HG03095 (cell line): ENCODE data around the gene PDIA2.
"Not testable (repeated sequence)": the region's sequence is repeated elsewhere in the genome, so short reads cannot be mapped to it uniquely, and the experiment has no call there.

Experiments
- ATAC-seq: cut with Tn5 transposase; IDR thresholded peaks from one replicate; pipeline ENCODE4 v1.9.1; 2021; ENCODE audit warnings: moderate library complexity; ENCODE audit not compliant: unreplicated experiment

The PDIA2 gene

DNA sequence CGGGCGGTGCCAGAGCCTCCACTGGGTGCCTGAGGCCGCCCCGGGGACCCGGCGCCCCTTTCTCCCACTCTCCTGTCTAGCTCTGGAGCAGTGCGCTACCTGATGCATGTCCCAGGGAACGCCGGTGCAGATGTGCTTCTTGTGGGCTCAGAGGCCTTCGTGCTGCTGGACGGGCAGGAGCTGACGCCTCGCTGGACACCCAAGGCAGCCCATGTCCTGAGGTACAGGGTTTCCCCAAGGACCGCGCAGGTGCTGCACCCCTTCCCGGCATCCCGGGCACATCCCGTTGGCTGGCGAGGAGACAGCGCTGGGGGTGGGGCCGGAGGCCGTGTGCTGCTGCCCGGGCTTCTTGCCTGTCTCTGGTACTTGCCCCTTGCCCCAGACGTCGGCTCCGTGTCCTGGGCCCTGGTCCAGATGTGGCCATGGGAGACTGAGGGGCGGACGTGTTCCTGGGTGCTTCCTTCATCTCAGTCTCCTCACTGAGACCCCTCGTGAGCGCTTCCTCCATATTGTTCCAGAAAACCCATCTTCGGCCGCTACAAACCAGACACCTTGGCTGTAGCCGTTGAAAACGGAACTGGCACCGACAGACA is 19.7 kb upstream of the PDIA2 start:
- ATAC-seq = no peak

DNA sequence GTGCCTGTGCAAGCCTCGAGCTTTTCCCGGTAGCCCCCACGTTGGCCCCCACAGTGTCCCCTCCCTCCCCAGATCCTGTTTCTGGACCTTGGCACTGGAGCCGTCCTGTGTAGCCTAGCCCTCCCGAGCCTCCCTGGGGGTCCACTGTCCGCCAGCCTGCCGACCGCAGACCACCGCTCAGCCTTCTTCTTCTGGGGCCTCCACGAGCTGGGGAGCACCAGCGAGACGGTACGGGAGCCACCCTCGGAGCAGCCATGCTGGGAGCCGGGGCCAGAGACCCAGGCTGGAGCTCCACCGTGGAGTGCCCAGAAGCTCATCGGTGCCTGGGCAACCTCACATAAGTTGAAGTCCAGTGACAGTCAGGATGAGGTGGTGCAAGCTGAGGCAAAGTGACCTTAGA is 19.0 kb upstream of the PDIA2 start:
- no peak for ATAC-seq

DNA sequence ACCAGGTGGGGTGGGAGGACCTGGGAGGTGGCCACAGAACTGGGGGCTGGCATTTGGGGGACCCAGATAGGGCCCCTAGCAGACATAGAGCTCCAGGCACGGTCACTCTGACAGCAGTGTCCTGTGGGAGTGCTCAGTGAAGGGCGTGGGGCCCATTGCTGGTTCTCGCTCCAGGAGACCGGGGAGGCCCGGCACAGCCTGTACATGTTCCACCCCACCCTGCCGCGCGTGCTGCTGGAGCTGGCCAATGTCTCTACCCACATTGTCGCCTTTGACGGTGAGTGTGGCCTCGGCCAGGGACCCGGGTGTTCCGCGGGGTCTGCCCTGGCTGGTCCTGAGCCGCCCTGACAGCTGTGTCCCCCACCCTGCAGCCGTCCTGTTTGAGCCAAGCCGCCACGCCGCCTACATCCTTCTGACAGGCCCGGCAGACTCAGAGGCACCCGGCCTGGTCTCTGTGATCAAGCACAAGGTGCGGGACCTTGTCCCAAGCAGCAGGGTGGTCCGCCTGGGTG is 18.5 kb upstream of the PDIA2 start:
- ATAC-seq = no peak

DNA sequence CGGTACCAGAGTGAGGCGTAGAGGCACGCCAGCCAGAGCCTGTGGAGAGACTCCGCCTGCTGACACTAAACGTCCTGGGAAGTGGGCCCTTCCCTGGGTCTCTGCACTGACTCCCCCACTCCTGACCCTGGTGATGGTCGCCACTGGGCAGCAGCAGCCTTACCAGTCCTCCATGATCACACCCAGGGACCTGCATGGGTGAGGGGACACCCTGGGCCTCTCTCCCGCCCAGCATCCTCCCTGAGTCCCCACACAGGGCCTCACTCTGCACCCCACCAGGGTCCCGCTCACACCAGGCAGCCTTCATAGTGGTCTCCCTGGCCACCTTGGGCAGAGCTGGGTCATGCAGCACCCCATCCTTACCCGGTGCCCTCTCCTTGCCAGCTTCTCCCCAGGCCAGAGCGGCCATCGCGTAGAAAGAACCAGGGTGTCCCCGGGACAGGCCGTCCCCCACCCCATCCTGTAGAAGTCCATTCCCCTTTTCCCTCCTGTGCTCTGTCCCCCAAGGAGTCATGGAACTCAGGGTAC is 17.9 kb upstream of the PDIA2 start:
- ATAC-seq = no peak

DNA sequence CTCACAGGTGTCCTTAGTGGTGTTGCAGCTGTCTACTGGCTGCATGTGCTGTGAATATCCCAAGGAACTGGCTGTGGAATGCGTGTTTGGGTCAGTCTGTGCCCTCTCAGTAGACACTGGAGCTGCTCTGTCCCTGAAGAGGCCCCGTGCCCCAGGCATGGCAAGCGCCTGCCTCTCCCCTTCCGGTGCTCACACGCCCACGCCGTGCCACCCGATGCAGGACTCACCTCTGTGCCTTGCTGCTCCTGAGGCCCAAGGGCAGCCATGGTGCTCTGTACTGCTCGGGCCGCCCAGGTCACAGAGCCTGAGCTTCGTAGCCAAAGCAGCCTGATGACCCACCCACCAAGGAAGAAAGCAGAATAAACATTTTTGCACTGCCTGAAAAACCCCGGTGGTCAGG is 17.3 kb upstream of the PDIA2 start:
- ATAC-seq = no peak

DNA sequence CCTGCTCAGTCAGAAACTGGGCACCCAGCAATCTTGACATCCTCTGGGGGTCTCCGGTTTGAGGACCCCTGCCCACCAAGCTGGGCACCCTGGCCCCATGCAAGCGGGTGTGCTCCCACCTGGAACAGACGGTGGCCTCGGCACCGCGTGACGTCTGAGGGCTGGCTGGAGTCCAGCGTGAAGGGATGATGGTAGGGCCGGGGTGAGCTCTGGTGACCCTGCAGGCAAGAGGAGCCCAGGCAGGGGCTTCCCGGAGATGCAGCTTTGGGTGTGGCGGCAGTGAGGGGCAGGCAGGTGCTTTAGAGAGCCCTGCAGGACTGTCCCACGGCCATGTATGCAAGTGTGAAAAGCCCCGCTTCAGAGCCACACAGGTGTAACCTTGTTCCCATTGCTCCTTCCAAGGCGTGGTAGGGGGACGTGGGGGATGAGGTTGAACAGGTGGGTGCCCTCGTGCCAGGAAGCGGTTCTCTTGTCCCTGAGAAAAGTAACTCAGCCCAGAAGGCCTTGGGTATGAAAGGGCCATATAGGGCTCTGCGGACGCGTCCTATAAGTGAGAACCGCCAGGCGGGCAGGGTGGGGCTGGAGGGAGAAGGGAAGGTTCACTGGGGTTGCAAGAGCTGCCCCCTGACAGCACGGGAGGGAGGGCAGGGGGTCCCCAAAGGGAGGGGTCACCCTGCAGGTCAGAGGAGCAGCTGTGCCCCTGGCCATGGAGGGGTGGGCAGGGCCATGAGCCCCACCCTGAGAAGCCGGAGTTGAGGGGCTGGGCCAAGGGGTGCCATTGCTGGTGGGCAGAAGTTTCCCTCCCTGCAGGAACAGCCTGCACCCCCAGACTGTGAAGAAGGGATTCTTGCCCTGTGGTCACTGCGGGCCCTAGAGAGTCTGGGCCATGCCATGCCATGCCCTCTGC is 16.5 kb upstream of the PDIA2 start:
- ATAC-seq = no peak

DNA sequence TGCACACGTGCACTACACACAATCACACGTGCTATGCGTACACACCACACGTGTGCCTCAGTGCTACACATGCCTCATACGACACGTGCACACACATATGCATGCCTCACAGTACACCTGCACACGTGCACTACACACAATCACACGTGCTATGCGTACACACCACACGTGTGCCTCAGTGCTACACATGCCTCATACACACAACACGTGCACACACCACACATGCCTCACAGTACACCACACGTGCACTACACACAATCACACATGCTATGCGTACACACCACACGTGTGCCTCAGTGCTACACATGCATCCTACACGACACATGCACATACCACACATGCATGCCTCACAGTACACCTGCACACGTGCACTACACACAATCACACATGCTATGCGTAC is 15.4 kb upstream of the PDIA2 start:
- not testable (repeated sequence) for ATAC-seq

DNA sequence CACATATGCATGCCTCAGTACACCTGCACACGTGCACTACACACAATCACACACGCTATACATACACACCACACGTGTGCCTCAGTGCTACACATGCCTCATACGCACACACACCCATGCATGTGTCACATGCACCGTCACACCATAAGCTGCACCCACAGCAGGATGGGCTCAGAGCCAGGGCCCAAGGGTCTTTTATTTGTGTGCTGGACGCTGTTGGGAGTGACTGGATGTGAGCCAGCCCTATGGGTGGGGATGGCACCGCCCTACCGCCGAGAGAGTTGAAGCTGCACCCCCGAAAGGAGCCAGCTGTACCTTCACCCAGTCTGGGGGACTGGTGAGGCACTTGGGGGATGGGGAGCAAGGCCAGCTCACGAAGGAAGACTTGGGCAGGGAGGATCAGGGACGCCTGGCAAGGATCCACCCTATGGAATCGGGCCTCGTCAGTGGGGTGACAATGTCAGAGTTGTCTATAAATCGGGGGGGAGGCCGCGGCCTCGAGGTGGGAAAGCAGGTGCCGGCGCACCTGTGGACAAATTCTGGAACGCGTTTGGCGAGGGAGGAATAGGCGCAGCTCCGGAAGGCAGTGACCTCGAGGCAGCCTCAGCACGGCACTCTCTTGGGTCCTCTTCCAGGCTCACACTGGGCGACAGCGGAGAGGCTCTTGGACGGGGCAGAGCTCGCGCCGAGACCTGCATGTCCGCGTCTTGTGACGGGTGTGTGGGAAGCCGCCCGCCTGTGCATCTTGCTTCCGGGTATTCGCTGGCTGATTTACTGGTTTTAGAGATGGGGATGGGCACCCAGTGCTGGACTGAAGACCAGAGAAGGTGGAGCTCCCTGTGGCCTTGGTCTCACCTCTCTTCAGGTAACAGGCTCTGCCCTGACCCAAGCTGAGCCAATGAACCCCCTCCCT is 14.6 kb upstream of the PDIA2 start:
- no peak for ATAC-seq

DNA sequence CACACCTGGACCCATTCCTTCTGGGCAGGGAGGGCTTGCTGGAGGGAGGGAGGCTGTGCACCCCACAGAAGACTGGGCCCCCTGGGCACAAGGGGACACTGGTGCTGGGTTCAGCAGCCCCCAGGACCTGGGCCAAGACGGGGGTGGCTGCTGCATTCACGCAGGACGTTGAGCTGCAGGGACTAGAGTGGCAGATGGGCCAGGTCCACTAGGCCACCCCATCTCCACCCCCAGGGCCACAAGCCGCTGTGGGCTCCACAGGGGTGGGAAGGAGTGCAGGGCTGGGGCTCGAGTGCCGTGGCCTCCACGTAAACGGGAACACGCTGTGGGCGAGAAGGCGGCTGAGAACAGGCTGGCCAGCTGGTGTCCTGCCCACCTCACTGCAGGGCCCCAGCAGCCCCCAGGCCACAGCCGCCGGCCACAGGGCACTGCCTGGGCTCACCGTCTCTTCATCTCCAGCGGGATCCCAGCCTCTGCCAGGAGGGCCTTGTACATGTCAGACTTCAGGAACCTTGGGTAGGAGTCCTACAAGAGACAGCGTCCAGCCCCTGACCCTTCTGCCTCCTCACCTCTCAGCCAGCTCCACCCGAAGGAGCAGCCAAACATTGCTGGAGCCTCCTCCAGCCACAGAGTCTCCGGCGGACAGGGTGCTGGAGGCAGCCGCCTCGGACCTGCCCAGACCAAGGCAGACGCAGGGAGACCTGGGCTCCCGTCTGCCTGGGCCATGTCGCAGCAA is 13.7 kb upstream of the PDIA2 start:
- no peak for ATAC-seq

DNA sequence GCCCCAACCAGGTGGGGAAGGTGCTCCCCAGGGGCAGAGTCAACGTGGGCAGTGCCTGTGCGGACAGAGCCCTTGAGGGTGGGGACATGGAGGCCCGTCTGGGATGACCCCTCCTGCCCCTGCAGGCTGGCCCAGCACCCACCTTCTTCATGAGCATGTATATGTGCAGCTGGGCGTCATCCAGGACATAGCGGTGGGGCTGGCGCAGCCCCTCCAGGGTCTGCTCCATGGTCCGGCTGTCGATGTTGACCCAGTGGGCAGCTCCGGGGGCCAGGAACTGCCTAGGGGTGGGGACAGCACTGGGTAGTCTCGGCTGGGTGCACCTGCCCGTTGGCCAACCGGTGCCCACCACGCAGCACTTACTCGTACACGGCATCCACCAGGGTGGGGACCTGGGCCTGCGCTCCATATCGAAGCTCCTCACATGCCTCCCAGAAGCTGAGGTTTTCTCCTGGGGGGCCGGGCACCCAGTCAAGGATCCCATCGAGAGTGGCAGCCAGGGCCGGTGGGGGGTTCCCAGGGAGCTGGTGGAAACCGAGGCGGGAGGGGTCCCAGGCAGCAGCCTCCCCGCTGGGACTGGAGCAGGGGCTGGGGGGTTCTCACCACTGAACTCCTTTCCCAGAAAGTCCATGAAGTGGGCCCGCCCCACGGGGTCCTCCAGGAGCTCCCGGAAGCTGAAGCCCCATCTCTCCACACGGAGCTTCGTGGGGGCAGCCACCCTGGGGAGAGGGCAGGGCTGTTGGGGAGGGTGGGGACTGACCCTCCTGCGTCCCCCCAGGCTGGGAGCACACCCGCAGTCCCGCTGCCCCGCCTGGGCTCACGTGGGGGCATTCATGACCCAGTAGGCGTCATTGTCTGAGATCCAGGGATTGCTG is 12.3 kb upstream of the PDIA2 start:
- no peak for ATAC-seq

DNA sequence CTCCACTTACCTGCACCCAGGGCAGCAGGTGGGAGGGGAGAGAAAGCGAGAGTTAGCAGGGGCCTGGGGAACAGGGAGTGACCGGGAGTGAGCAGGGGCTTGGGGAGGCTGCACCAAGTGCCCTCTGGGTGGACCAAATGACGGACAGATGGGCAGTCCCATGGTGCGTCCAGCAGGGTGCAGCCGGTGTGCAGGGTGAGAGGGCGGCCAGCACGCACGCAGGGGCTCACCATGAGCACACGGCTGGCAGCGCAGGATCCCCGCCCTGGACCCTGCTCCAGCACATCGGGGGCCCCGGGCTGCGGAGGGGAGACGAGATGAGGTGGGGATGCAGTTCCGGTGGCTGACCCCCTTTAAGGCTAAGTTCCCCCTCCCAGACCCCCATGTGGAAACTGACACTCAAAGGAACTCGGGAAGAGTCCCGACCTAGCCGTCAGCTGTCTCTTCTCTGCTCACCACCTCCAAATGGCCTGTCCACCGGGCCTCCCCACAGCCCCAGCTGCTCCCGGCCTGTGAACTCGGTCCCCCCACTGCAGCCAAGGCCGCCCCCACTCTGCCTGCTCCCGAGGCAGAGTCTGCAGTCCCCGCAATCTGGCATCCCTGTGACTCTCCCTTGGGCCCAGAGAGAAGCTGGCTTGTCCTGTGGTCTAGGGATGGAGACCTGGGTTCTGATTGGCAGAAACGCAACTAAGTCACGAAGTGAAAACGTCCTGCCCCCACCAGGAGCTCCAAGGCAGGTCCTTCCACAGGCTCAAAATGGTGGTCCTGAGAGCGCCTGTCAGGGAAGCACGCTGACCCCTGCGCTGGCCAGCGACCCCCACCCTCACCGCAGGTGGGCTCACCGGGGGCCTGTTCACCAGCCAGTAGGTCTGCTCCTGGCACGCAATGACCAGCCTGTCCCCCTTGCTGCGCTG is 10.1 kb upstream of the PDIA2 start:
- ATAC-seq = no peak

DNA sequence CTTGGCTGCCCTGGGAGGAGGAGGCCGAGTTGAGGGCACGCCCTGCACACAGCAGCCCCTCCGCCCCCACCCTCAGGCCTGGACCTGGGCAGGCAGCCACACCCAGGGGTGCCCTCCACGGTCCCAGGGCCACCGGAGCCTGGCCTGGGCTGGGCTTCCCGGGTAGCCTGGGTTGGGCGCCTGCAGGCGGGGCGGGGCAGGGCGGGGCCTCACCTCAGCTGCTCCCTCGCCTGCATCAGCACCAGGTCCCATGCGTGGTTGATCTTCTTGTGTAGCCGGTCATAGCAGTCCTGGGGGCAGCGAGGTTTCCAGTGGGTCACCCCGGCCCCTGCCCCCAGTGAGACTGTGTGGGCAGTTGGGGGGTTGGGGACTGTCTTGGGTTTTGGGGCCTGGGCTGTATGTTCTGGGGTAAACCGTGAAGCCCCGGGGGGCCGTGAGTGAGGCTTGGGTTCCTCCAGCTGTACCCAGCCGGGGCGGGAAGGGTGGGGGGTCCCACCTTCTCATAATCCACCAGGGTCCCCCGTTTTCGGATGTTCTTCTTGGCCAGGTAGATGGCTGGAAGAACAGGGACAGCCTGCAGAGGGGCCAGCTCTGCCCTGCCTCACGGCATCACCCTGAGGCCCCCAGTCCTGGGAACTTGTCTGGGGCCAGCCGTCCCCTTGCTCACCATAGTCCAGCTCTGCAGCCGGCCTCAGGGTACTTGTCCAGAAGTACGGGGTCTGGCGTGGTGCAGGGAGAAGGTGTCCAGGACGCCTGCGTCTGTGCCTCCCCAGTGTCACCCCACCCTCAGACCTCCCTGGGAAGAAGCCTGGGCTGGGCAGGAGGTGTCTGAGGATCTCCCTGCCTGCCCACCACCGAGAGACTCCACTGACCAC is 9.2 kb upstream of the PDIA2 start:
- ATAC-seq = no peak

DNA sequence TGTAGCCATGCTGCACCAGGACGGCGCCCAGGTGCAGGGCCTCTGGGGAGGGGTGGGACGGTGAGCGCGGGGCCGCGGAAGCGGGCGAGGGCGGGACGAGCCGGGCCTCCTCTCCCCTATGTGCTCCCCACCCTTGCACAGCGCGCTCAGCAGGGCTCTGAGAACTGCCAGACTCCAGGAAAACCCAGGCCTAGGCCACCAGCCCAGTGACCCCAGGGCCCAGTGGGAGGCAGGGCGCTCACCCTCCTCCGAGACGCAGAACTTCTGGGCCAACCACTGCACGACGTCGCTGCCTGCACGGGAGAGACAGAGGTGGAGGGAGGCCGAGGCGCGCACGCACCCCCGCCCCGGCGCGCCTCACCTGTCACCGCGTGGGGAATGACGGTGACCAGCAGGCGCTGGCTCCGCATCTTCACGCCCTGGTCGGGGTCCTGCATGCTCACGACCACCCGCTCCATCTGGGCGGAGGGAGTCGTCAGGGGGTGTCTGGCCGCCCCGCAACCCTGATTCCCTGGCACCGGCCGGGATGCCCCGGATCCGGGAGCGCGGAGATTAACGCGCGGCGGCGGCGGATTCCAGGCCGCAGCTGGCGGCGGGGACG is 7.8 kb upstream of the PDIA2 start:
- ATAC-seq = no peak

DNA sequence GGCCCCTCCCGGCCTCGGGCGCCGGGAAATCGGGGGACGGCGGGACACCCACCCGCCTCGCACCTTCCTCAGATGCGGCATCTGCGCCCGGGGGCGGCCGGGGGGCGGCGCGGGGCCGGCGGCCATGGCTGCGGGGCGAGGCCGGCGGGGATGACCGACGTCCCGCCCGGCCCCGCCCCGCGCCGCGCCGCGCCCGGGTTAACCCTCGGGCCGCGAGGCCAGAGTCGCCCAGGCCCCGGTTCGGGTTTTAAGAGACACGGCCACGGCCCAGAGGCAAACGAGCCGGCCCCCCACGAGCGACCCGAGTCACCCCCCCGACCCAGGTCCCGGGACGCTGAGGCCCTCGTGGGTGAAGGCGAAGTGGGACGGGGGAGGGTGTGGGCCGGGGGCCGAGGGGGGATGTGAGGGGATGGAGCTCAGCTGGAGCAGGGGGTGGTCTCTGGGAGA is 7.2 kb upstream of the PDIA2 start, which contains the start of gene RGS11:
Gene RGS11, minus strand, starts transcription at position 159 of the 447 bp plus-strand sequence. Its CDS starts 33 bp downstream, at position 126.
- ATAC-seq = no peak

DNA sequence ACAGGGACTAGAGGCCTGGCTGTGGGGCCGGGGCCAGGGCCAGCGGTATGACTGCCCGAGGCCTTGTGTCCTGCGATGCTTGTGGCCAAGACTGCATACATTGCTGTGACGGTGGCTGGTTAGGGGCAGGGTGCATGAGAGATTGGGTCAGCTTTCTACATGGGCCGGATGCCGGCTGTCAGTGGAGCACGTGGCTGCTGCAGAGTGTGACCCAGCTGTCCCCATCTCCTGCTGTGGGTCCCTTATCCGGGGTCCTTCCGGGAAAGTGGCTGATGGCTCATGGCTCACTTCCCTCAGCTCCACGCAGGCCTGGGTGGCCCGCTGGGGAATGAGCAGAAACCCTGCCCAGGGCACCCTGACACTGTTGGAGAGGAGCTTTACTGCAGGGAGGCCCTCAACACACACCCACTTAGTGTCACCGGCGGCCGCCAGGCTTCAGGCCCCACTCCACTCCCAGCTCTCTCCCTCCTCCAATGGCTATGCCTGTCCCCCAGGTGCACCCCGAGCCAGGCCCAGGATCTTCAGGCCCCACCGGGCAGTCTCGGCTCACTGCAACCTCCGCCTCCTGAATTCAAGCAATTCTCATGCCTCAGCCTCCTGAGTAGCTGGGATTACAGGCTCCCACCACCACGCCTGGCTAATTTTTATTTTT is 6.4 kb upstream of the PDIA2 start:
- ATAC-seq = no peak

DNA sequence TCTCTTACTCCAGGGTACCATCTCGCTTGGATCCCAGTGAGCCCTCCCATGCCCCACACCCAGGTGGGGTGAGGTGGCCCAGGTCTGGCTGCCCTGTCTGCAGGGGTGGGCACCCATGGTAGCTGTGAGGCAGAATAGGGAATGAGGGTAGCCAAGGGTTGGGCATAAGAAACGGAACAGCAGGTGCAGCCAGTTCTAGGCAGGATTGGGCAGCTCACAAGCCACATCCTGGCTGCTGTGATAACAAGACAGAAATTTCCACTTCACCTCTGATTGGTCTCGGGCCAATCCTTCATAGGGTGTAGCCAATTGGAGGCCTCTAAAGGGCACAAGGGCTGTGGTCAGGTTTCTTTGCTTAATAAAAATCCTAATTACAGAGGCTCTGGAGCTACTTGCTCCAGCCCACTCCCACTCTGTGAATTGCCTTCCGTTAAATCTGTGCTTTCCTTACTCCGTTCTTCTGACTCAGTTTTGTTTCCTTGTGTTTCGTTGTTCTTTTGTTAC is 4.0 kb upstream of the PDIA2 start:
- no peak for ATAC-seq
